HG02588 (cell line): Measurements from ENCODE around the gene SMAD3.
"Not testable (repeated sequence)": the region's sequence is repeated elsewhere in the genome, so short reads cannot be mapped to it uniquely, and the experiment has no call there.

Source experiments
- ATAC-seq: cut with Tn5 transposase; IDR thresholded peaks from one replicate; pipeline ENCODE4 v1.9.1; 2021; ENCODE audit warnings: mild to moderate bottlenecking, moderate library complexity; ENCODE audit not compliant: unreplicated experiment

The SMAD3 gene

DNA sequence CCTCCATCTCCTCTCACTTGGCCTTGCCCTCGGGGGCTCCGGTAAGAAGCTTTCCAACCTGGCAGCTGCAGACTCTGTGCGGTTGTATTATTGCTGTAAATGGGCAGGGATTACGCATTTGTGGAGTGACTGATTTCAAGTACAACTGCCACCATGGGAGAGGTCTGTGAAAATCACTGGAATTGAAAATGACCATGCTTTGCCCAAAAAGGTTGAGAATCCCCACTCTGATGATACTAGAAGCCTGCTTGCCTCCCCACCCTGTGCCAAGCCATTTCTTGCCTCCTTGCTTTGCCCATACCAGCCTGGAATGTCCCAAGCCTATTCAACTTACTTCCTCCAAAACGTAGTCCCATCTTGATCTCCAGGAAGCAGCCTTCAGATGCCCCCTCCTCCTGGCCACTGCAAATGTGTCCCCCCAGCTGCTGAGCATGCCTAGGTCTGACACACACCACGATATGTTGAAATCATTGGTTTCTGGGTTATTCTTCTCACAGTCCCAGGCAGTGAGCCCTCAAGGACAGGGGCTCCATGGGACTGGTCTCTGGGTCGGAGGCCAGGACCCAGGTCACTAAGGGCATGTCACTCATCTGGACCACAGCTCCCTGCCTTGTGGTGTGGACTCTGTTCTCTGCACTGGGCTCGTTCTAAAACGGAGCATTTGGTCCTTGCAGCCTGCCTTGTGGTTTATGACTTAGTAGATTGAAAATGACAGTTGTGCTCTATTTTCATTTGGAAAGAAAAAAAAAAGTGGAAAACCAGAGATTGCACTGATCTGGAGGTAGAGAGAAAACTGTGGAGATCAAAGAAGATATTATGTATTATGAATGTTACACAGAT lies 42.9 kb downstream of the SMAD3 start:
- no peak for ATAC-seq

GRCh38 chr15:67109141-67110034 lies 44.0 kb downstream of the SMAD3 start:
- ATAC-seq: peak; percentile 57

GRCh38 chr15:67110361-67110781 lies 45.0 kb downstream of the SMAD3 start:
- ATAC-seq: no peak

- no peak for ATAC-seq
Measured at GRCh38 chr15:67110958-67111864, 45.8 kb downstream of the SMAD3 start.

DNA sequence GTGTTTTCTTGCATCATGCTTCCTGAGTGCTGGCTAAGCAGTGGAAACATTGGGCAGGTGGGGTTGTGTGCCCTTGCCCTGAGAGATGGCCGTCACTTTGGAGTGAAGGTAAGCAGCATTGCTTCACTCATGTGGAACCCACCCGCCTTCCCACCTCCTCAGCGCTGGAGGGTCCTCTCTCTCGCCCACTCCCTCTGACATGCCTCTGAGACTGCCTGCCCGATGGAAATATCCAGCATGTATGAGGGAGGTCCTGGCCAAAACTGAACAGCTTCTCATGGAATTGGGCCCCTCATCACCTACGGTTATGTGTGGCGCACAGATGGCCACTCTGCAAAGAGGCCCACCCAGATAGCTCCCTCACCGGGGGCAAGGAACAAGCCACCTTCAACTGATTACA lies 48.6 kb downstream of the SMAD3 start:
- ATAC-seq: no peak

GRCh38 chr15:67114846-67115585 lies 49.6 kb downstream of the SMAD3 start:
- ATAC-seq: no peak

DNA sequence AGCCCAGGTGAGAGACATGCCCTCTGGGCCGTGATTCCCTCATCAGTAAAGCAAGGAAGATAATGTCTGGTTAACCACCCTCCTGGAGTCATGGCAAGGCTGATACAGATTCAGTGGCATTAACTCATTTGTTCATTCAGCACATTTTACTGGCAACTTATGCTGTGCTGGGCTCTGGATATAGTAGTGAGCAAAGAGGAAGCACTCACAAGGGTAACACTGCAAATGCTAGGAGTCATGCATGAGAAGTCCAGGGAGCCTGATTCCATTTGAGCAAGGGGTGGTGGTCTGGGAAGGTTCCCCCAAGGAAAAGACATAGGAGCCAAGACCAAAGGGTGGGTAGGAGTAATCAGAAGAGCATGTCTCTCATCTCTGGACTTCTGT lies 50.2 kb downstream of the SMAD3 start:
- ATAC-seq: no peak

- ATAC-seq: no peak
Measured at GRCh38 chr15:67116742-67117141, 51.3 kb downstream of the SMAD3 start.

- ATAC-seq: no peak
Measured at GRCh38 chr15:67117370-67117769, 52.0 kb downstream of the SMAD3 start.

DNA sequence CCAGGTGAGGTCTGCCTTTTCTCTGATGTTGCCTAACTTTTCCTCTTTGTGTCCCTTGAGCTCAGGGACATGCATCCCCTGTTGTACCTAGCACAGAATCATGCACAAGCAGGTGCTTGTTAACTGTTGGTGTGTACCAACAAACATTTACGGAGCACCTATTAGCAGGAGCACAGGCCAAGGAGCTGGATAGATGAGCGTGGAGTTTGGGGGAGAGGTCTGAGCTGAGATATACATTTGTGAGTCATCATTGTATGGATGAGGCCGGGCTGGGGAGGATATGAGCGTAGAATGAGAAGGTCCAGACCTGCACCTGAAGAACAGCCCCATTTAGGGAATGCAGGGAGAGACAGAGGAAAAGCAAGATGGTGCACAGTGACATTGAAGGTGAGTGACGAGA lies 53.4 kb downstream of the SMAD3 start:
- no peak for ATAC-seq

DNA sequence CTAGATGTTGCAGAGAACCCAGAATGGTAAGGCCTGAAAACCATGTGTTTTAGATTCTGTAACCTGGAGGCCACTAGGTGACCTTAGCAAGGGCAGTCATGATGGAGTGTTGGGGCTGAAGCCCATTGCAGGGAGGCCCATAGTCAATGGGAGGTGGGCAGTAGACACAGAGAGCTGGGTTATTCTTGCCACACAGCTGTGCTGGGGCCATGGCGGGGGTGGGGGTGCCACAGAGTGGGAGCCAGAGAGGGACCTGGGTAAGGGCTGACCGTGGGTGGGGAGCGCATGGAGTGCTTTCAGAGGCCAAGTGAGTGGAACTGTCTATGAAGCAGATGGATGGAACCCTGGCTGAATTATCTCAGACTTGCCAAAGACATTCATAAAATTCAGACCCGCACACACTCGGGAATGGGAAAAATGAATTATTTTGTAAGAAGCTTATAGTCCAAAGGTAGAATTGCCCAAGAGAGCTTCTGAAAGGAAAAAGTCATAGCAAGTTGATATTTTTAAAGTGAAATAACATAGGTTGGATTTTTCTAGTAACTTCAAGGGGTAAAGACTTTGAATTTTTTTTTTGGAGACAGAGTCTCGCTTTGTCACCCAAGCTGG lies 53.9 kb downstream of the SMAD3 start:
- no peak for ATAC-seq

DNA sequence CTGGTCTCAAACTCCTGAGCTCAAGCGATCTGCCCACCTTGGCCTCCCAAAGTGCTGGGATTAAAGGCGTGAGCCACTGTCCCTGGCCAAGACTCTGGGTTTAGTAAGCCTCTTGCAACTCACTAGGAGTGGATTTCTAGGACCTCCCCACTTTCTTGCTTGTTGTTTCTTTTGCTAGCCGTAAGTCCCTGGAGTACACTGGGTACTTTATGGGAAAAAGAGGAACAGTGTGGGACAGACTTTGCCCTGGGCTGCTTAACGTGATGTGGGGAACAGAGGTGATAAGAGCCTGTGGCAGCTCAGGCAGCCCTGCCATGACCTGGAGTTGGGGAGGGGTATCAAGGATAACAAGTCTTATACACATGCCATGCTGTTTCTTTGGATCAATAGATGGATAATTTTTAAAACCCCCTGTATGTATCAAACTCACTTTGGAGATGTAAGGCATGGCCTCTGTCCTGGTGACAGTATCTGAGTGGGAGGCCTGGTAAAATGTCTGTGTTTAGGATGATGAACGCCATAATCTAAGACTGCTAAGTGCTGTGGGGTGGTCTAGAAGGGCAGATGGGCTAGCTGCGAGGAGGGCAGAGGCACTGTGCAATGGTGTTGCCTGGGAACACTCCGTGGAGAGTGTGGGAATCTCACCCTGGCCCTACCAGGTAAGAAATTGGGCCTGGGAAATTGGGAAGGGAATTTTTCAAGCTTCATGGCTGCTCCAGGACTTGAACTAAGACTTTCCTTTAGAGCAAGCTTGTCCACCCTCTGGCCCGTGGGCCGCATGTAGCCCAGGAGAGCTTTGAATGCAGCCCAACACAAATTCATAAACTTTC lies 54.8 kb downstream of the SMAD3 start:
- ATAC-seq: no peak

DNA sequence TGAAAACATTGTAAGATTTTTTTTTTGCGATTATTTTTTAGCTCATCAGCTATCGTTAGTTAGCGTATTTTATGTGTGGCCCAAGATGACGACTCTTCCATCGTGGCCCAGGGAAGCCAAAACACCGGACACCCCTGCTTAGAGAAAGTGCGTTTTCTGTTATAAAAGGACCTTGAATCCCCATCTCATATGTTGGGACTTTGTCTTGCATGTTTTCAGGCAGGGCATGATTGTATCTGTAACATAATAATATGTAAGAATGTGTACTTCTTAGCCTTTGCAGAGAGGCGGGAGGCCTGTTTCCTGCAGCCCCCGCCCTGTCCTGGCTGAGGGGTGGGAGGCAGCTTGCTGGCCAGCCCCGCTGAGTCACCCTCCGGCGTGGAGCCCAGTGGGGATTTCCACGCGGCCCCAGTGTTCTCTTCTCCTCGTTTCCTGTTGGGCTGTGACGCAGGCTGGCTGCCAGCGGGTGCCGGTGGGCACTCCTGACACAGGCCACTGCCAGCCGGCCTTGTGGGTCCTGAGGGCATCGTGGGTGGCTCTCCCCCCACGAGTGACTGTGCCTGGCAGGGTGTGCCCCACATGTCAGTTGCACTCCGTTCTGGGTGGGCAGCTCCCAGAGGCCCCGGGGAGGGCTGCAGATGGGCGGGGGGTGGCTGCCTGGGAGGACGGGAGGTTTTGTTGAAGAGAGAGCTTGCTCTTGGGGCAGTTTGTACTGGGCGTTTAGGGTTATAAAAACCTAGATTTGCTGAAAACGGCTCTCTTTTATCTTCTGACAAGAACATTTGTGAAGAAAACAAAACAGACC lies 55.6 kb downstream of the SMAD3 start:
- ATAC-seq: peak; percentile 73

DNA sequence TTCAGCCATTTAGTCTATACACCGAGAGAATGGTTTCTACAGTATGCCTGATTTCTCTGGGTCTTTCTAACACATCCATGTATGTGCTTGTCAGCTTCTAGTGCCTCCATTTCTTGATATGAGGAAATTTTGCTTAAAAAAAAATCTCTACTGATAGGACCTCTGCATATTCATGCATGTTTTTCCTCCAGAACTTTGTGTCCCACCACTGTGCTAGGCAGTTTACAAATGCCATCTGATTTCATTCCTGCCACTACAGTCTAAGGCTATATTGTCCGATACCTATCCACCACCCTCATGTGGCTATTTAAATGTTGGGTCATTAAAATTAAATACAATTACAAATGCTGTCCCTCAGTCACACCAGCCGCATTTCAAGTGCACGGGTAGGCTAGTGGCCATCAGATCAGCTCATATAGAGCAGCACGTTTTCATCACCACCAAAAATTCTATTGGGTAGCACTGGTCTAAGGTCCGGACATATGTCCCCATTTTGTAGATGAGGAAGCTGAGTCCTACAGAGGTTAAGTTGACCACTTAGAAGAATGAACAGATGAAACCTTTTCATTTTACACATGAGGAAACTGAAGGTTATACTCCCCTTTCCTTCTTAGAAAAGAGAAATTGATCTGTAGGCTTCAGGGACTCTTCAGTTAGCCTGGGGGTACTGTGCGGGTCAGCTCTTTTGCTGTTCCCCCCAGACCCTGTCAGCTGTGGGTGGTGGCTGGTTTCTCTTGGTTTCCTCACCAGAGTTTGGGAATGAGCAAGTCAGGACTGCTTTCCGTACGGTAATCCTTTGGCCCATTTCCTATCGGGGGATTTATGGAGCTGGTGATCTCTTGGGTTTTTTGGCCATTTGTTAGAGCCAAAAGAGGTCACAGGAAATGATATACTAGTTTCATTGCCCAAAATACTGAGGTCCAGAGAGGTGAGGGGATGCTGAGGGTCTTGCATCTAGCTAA lies 56.5 kb downstream of the SMAD3 start:
- ATAC-seq: no peak

DNA sequence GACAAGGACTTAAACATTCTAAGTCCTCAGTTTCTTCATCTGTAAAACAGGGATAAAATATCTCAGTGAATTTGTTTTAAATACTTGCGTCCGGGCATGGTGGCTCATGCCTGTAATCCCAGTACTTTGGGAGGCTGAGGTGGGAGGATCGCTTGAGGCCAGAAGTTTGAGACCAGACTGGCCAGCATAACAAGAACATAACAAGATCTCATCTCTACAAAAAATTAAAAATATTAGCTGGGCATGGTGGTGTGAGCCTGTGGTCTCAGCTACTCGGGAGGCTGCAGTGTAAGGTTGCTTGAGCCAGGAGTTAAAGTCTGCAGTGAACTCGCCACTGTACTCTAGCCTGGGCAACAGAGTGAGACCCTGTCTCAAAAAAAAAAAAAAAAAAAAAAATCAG lies 57.4 kb downstream of the SMAD3 start:
- not testable (repeated sequence) for ATAC-seq

DNA sequence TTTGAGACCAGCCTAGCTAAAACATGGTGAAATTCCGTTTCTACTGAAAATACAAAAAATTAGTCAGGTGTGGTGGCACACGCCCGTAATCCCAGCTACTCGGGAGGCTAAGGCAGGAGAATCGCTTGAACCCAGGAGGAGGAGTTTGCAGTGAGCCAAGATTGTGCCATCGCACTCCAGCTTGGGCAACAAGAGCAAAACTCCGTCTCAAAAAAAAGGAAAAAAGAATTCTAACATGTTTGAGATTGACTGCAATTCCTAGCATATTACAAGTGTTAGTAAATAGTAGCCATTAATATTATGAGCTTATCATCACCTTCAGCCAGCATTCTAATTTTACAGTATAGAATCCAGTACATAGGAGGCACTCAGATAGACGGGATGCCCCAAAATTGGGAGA lies 57.9 kb downstream of the SMAD3 start:
- not testable (repeated sequence) for ATAC-seq

- ATAC-seq: no peak
Measured at GRCh38 chr15:67124111-67124510, 58.7 kb downstream of the SMAD3 start.
